Hepatic stellate cell (primary cell): Measurements from ENCODE around the gene ST6GALNAC5.
"Not testable (repeated sequence)": the region's sequence is repeated elsewhere in the genome, so short reads cannot be mapped to it uniquely, and the experiment has no call there.

Experiments
- DNase-seq: peaks from one replicate; pipeline ENCODE4 v3.0.0; 2011; ENCODE audit warnings: low spot score

Gene ST6GALNAC5

DNA sequence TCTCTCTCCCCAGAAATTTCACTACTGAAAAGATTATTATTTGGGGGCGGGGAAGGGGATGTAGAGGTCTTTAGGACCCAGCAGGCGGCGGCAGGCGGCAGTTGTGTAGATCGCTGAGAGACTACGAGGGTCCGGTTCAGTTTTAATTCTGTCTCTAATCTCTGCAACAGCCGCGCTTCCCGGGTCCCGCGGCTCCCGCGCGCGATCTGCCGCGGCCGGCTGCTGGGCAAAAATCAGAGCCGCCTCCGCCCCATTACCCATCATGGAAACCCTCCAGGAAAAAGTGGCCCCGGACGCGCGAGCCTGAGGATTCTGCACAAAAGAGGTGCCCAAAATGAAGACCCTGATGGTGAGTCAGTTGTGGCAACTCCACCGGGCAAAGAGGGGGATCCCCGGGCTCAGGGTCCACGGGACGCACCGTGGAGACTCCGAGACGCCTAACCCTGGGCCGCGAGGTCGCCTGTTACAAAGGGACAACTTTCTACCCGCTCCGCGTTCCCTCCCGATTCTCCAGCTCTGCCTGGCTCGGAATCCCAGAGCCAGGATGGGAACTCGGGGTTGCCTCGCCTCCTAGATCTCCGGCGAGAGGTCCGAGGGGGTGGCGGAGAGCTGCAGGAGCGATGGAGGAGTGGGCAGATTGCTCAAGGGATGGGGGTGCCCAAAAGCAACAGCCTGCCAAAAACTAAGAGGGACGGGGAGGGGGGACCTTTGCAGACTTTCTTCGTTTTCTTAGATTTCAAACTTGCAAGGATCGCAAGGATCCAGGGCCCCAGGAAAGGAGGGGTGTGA, at the start of gene ST6GALNAC5:
Gene ST6GALNAC5, plus strand, starts transcription at position 139 of the 789 bp plus-strand sequence.
- DNase-seq: peak; percentile 32

- no peak for DNase-seq
Observed at GRCh38 chr1:76820028-76820427, 47.3 kb upstream of the ST6GALNAC5 start.

GRCh38 chr1:76822961-76823360, 44.3 kb upstream of the ST6GALNAC5 start:
- DNase-seq: not testable (repeated sequence)

- DNase-seq: no peak
Observed at GRCh38 chr1:76824106-76824505, 43.2 kb upstream of the ST6GALNAC5 start.

GRCh38 chr1:76826072-76826845, 41.0 kb upstream of the ST6GALNAC5 start:
- DNase-seq: no peak

DNA sequence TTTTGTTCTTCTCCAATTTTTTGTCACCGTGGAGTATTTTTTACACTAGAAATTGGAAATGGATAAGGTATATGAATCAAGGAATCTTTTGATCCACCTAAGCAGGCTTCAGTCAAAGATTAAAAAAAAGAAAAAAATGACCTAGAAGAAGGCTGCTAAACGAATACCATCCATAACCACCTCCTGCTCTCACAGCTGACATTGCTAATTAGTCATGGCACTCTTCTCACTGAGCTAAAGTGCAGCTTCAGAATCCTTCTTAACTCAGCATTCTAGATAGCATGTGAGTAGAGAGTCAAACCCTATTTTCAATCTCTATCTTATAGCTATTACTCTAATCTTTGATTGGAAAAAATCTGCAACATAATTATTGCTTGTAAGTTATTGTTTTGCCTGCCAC, 40.2 kb upstream of the ST6GALNAC5 start:
- no peak for DNase-seq

DNA sequence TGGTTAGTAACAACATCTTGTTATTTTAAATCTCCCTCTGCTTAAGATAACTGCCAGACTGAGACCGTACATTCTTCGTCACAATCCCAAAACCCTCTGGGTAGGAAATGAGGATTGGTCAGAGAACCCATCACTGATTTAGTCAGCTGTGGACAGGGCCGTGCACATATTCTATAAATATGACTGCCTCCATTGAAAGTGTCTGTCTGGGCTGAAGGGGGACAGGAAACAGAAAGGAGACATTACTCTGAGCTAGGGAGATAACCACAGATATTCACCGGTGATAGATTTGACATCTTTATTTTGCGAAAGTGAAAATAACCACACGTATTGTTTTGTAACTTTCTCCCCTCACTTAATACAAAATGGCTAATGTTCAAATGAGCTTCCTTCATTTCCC, 36.9 kb upstream of the ST6GALNAC5 start:
- DNase-seq: no peak

GRCh38 chr1:76832521-76832920, 34.8 kb upstream of the ST6GALNAC5 start:
- DNase-seq: no peak

GRCh38 chr1:76833151-76833550, 34.1 kb upstream of the ST6GALNAC5 start:
- no peak for DNase-seq

- no peak for DNase-seq
Observed at GRCh38 chr1:76833856-76834255, 33.4 kb upstream of the ST6GALNAC5 start.

DNA sequence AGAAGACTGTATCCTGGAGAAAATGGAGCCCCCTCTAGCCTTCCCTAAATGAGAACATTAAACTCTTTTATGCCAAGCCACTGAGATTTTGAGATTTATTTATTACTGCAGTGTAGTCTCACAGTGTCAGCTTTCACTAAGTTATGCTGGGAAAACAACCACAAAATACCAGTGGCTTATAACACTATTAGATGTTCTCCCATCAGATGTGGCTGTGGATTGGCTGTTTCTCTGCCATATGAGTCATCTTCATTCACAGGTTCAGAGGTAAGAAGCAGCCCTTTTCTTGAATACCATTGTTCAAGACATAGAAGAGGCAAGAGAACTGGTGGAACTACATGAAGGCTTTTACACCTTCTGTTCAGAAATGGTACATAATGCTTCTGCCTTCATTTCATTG, 32.1 kb upstream of the ST6GALNAC5 start:
- DNase-seq: no peak

DNA sequence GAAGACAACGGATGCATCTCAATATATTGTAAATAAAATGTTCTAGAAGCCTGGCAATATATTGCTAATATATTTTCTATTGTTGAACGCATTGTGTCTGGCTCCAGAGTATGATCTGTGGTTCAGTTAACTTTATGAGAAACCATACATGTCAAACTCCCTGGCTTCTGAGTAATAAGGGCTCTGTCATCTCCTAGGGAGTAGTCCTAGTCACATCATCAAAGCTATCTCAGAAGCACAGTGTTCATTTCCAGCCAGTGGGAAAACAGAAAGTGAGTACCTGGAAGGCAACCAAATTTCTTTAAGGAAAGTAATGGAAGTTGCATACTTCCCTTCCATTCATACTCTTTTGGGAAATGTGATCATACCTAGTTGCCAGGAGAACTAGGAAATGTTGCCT, 27.0 kb upstream of the ST6GALNAC5 start:
- no peak for DNase-seq

GRCh38 chr1:76841460-76841859, 25.8 kb upstream of the ST6GALNAC5 start:
- DNase-seq: no peak

- DNase-seq: no peak
Observed at GRCh38 chr1:76843821-76844464, 23.3 kb upstream of the ST6GALNAC5 start.

DNA sequence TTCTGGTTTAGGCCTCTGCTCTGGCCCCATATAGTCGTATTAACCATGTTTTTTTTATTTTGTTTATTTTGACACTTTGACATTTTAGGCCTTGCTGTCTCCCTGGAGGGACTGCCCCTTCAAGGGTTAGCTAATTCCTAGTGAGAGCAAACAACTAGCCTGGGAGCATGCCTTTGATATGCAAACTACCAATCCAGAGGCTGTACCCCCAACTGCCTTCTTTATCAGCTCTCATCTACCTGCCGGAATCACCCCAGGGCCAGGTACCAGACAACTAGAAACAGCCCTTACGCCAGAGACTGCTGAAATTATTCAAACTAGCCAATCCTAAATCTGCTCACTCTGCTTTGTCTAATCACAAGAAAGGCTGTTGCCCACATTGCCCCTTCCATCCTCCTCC, 13.0 kb upstream of the ST6GALNAC5 start:
- DNase-seq: no peak

- no peak for DNase-seq
Observed at GRCh38 chr1:76856104-76856503, 11.2 kb upstream of the ST6GALNAC5 start.

DNA sequence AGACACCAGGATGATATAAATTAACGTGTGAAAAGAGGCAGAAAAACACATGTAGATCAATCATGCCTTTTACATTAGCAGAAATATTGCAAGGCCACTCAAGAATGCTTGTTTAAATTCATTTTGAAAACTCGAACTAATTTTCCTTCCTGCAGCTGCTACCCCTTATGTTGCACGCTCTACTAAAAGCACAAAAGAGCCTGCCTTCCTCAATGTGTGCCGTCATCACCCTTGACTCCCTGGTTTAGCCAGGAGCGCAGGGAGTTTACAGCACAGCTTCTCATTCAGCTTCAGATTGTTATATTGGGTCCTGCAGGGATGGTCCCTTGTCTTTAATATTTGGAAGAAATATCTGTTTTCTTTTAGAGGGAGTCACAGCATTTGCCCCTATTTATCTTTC, 10.1 kb upstream of the ST6GALNAC5 start:
- no peak for DNase-seq

GRCh38 chr1:76857973-76858372, 9.3 kb upstream of the ST6GALNAC5 start:
- DNase-seq: no peak

DNA sequence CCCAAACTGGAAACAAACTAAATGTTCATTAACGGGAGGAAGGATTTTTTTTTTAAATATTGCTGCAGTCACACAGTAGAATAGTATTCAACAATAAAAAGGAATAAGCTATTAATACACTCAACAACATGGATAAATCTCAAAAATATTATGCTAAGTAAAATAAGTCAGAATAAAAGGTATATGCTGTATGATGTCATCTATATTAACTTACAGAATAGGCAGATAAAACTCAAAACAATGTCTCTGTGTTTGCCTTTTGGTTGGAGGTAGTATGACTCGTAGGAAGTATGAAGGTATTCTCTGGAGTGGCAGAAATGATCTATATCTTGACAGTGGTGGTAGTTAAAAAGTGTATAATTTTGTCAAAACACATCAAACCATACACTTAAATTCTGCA, 6.1 kb upstream of the ST6GALNAC5 start:
- no peak for DNase-seq

- peak; percentile 22 for DNase-seq
Observed at GRCh38 chr1:76862447-76862846, 4.8 kb upstream of the ST6GALNAC5 start.

DNA sequence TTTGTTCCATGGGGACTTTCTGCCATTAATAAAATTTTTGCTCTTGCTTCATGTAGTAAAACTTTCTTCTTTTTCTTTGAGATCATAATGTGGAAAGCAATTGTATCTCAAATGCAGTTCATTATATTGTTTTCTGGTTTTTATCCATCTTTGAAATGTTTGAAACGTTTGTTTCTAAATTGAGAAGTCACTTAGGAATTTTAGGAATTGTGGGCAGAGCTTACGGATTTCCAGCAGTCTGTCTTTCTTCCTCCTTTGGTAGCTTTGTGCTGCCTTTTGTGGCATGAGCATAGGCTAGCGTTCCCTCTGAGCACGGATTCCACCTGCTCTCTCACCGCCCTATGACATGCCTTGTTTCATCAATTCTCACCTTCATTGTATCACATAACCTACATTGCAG, 2.9 kb upstream of the ST6GALNAC5 start:
- no peak for DNase-seq

DNA sequence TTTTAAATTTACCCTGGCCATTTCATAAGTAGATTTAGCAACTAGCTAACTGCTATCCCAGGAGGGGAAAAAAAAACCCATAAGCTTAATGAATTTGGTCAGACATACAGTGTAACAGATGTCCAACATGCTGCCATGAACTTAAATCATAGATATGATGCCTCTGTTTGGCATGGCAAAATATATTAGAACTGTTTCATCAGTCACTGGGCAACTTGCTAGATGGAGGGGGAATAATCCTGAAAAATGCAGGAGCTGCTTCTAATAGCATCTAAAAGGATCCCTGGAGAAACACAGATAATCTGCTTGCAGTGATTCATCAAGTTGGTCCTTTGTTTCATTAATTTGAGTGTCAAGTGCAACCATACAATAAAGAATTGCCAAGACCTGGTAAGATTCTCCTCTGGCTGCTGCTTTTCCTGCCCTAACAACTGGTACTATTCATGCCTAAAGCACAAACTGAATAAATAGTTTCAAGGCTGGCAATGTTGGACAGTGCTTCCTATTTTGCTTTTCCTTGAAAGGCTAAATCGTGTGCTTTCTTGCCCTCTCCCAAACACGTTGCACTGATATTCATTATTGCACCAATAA, 1.5 kb upstream of the ST6GALNAC5 start:
- no peak for DNase-seq

DNA sequence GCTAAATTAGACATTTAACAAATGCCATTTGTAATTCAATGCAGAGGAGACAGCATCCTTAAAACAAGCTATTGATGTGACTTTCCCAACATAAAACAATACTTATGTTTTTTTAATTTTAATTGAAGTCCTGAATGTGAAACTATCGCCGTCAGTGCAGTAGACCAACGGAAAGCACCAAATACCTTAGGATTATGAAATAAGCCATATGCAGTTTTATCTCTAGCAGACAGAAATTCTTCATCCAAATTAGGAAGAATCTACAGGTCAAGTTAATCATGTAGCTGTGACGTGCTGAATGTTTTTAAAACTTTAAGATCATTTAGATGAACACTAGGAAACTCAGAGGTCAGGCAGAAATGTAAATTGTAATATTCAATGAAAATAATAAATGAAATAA, 714 bp upstream of the ST6GALNAC5 start:
- no peak for DNase-seq
